ENCODE results near the gene TLE6. TPM values are rescaled to one million over a fixed set of nuclear protein-coding genes. Genes with fewer than 3 reads are reported as not detected.
"Not testable (repeated sequence)": the region's sequence is repeated elsewhere in the genome, so short reads cannot be mapped to it uniquely, and the experiment has no call there.

Gene TLE6
- total RNA-seq, 1 donor from 2014 or later = 6.7 TPM

DNA sequence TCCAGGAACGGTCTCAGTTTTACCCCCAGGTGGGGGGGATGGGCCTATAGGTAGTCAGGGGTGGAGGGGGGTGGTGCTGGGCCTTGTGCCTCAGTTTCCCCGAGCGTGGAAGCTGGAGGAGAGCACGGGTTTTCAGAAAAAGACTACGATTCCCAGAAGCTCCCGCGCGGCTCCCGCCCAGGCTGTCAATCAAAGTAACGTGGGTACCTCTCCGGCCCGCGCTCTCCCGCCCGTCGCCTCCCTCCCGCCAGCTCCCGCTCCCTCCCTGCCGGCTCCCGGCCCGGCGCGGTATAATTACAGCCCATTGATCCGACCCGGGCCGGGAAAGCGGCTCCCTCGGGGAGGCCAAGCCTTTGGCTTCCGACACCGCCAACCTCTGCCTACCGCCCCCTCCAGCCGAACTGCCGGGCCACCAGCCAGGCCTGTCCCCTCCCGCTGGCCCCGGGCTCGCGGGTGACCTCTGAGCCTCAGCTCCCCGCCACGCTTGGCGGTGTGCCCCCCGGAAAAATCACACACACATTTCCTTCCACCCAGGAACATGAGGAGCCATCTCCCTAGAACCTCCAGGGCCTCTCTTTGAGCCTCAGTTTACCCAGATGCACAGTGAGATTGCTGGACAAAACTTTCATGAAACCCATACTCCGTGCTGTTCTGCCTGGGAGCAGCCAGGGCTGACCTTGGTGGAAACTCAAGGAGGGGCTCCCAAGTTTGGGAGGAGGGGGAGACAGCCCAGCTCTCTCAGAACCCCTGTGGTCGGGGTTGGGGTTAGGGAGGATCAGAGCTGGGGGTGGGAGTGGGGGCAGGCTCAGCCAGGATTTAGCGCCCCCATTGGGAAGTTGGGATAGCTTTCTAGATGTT, 59.0 kb downstream of the TLE6 start:
- peak; percentile 95 for DNase-seq
- peak; percentile 87 for ATAC-seq
- no peaks in the 10 kb centered on the region for H3K27me3 ChIP-seq
- H3K4me1 ChIP-seq = peaks cover 19% of the 10 kb centered on the region
- H3K36me3 ChIP-seq = no peaks in the 10 kb centered on the region
- H3K27ac ChIP-seq = peak overlapping the region; percentile 89
- H3K9me3 ChIP-seq = no peaks in the 10 kb centered on the region
- peak overlapping the region; percentile 68 for H3K4me3 ChIP-seq
- intact Hi-C loops (cut with DNase I) = no loop called here
- TF ChIP-seq, protein P1, sequence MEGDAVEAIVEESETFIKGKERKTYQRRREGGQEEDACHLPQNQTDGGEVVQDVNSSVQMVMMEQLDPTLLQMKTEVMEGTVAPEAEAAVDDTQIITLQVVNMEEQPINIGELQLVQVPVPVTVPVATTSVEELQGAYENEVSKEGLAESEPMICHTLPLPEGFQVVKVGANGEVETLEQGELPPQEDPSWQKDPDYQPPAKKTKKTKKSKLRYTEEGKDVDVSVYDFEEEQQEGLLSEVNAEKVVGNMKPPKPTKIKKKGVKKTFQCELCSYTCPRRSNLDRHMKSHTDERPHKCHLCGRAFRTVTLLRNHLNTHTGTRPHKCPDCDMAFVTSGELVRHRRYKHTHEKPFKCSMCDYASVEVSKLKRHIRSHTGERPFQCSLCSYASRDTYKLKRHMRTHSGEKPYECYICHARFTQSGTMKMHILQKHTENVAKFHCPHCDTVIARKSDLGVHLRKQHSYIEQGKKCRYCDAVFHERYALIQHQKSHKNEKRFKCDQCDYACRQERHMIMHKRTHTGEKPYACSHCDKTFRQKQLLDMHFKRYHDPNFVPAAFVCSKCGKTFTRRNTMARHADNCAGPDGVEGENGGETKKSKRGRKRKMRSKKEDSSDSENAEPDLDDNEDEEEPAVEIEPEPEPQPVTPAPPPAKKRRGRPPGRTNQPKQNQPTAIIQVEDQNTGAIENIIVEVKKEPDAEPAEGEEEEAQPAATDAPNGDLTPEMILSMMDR (IDR thresholded peaks at IDR 0.05) = peak; percentile 27

DNA sequence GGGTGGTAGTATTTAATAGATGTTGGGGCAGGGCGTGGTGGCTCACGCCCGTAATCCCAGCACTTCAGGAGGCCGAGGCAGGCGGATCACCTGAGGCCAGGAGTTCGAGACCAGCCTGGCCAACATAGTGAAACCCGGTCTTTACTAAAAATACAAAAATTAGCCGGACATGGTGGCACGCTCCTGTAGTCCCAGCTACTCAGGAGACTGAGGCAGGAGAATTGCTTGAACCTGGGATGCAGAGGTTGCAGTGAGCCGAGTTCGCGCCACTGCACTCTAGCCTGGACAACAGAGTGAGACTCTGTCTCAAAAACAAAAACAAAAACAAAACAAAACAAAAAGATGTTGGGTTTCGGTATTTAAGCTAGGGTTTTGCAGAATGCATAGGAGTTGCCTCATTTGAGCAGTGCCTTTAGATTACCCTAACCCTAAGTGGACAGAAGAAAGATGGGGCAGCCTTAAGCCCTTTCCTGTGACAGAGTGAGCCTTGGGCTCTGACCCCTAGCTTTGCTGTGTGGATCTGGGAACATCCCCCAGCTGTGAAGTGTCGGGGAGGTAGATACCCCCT, 59.7 kb downstream of the TLE6 start:
- intact Hi-C loops (cut with DNase I); H3K9me3 ChIP-seq; DNase-seq; ATAC-seq; H3K27me3 ChIP-seq; H3K36me3 ChIP-seq: not testable (repeated sequence)
- peaks cover 19% of the 10 kb centered on the region for H3K4me1 ChIP-seq
- H3K4me3 ChIP-seq = peak overlapping the region; percentile 68
- H3K27ac ChIP-seq = peak overlapping the region; percentile 89

DNA sequence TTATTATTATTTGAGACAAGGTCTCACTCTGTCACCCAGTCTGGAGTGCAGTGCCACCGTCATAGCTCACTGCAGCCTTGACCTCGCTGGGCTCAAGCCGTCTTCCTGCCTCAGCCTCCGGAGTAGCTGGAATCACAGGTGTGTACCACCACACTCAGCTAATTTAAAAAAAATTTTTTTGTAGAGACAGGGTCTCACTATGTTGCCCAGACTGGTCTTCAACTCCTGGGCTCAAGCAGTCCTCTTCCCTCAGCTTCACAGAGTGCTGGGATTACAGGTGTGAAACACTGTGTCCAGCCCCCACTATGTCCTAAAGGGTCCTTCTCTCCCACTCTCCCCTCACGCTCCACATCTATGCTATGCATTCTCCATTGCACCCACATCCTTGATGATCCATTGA, 60.9 kb downstream of the TLE6 start:
- Histone ChIP-seq H3K36me3 (no peaks in the 10 kb centered on the region), H3K4me1 (peaks cover 19% of the 10 kb centered on the region), H3K27ac (no peak overlapping the region), H3K4me3 (no peak overlapping the region), H3K27me3 (no peaks in the 10 kb centered on the region), H3K9me3 (no peaks in the 10 kb centered on the region)
- DNase-seq (no peak), ATAC-seq (no peak)
- TF ChIP-seq, protein P1 (IDR thresholded peaks at IDR 0.05) = no peak
- intact Hi-C loops (cut with DNase I) = no loop called here

DNA sequence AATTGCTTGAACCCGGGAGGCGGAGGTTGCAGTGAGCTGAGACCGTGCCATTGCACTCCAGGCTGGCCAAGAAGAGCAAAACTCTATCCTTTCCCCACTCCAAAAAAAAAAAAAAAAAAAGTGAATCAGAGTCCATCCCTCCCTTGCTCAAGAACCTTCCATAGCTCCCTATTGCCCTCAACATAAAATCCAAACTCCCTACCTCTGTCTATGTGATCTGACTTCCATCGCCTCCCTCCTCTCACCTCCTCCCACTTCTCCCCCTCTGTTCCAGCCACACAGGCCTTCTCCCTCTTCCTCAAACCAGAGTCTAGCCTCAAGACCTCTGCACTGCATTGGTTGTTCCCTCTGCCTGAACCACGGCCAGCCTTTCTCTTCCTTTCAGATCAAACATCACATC, 61.8 kb downstream of the TLE6 start:
- no peak overlapping the region for H3K27ac ChIP-seq
- ATAC-seq (no peak), DNase-seq (no peak)
- no peaks in the 10 kb centered on the region for H3K36me3 ChIP-seq
- no peaks in the 10 kb centered on the region for H3K27me3 ChIP-seq
- intact Hi-C loops (cut with DNase I) = no loop called here
- H3K4me1 ChIP-seq = peaks cover 19% of the 10 kb centered on the region
- TF ChIP-seq, protein P1 (IDR thresholded peaks at IDR 0.05) = no peak
- H3K9me3 ChIP-seq = no peaks in the 10 kb centered on the region
- no peak overlapping the region for H3K4me3 ChIP-seq

DNA sequence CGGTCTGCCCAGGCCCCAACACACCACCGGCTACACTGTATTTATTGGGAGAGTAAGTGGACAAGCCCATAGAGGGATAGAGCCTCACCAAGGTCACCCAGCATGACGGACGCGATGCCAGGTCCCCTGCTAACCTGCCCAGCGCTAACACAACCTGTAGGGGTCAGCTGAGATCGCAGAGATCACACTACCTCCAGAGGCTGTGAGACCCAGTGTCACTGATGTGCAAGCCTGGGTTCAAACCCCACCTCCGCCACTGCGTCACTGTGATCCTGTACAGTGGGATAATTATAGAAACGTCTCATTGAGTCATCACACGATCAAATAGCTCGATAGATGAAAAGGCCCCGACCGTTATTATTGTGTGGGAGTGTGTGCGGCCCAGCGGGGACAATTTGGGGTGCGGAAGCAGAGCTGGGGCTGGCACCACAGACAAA, 62.3 kb downstream of the TLE6 start:
- TF ChIP-seq, protein P1 (IDR thresholded peaks at IDR 0.05) = no peak
- Histone ChIP-seq H3K9me3 (no peaks in the 10 kb centered on the region), H3K36me3 (no peaks in the 10 kb centered on the region), H3K4me1 (peaks cover 14% of the 10 kb centered on the region), H3K27ac (no peak overlapping the region), H3K4me3 (no peak overlapping the region), H3K27me3 (no peaks in the 10 kb centered on the region)
- intact Hi-C loops (cut with DNase I) = no loop called here
- DNase-seq (peak; percentile 63), ATAC-seq (no peak)

DNA sequence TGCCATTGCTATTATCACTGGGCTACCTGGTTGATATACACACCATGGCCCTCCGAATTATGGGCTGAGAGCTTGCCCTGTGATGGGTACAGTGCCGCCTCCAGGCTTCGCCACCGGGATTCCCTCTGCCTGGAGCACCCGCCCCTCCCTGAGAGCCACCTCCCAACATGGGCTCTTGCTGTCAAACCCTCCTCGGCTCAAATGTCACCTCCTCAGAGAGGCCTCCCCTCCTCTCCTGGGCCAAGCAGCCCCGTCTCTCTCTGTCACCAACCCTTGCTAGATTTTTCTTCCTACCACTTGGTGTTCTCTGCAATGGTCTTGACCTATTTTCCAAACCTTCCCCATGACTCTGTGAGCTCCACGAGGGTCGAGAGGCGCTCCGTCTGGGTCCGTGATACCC, 64.0 kb downstream of the TLE6 start:
- Histone ChIP-seq H3K4me1 (peaks cover 5% of the 10 kb centered on the region), H3K36me3 (no peaks in the 10 kb centered on the region), H3K27ac (no peak overlapping the region), H3K9me3 (no peaks in the 10 kb centered on the region), H3K4me3 (no peak overlapping the region), H3K27me3 (no peaks in the 10 kb centered on the region)
- ATAC-seq (no peak), DNase-seq (no peak)
- TF ChIP-seq, protein P1 (IDR thresholded peaks at IDR 0.05) = no peak
- intact Hi-C loops (cut with DNase I) = no loop called here

Measured in upper lobe of right lung (tissue), 1 donor.